Prostate gland (tissue), 2 donors: Measurements from ENCODE around the gene C9orf152. TPM values are rescaled to one million over a fixed set of nuclear protein-coding genes. Genes with fewer than 3 reads are reported as not detected.
"Not testable (repeated sequence)": the region's sequence is repeated elsewhere in the genome, so short reads cannot be mapped to it uniquely, and the experiment has no call there.

Experiments used
- DNase-seq: peaks from one replicate; pipeline ENCODE4 v3.0.0-alpha.2; 2019; ENCODE audit warnings: low spot score
- H3K27ac ChIP-seq, 2 donors: fragments of 200-600 bp; sonication (generic); 2 replicates each; pipeline ENCODE4 v1.5.1; 2017 to 2019
- H3K27me3 ChIP-seq: fragments of 200-600 bp; sonication (generic); replicated peaks from 2 replicates; pipeline ENCODE4 v1.5.1; 2019; ENCODE audit not compliant: insufficient read depth
- H3K36me3 ChIP-seq, 2 donors: fragments of 200-600 bp; sonication (generic); 1 replicate in 1 of 2; 2 replicates in 1 of 2; pipeline versions ENCODE4 v1.5.1 to v1.8.1; 2017 to 2019
- H3K4me1 ChIP-seq: fragments of 200-600 bp; sonication (generic); replicated peaks from 2 replicates; pipeline ENCODE4 v1.5.1; 2019
- H3K4me3 ChIP-seq, 2 donors: fragments of 200-600 bp; sonication (generic); 2 replicates each; pipeline ENCODE4 v1.5.1; 2017 to 2019
- H3K9me3 ChIP-seq: fragments of 200-600 bp; sonication (generic); 2 replicates; pipeline ENCODE4 v1.5.1; 2017
- POLR2A ChIP-seq: fragments of 450-650 bp; IDR thresholded peaks from one replicate; pipeline ENCODE4 v1.6.1; 2016; ENCODE audit warnings: antibody characterized with exemption, mild to moderate bottlenecking
- POLR2AphosphoS5 ChIP-seq: sonication (generic); formaldehyde crosslinking; IDR thresholded peaks from one replicate; pipeline ENCODE4 v1.6.1; 2017; ENCODE audit warnings: antibody characterized with exemption
- WGBS: methylation state at CpG from one replicate; pipeline ENCODE4 v1.1.5; 2018; 5-methylcytosine and 5-hydroxymethylcytosine counted together
- intact Hi-C: fragments of 100-400 bp; cut with DNase I; formaldehyde crosslinking; loops from one replicate; pipeline ENCODE4 v1.14.2; 2022
- total RNA-seq, 2 donors: library from RNA; depleted of rRNA; stranded (reverse); fragments of >200 nt; gene quantifications; one replicate each; pipeline ENCODE4 v1.1.0, GENCODE V29; 2016
- TF ChIP-seq, protein P1 (sequence below), 4 experiments: fragments of 200-600 bp in 2 of 4; fragments of 450-650 bp in 2 of 4; sonication (generic) in 2 of 4; IDR thresholded peaks; 1 replicate in 3 of 4; 2 replicates in 1 of 4; pipeline ENCODE4 v1.5.1; 2016 to 2019; ENCODE audit warnings: antibody characterized with exemption in 4 of 4, mild to moderate bottlenecking in 2 of 4, moderate library complexity in 2 of 4

The C9orf152 gene
- total RNA-seq, 2 donors from 2014 or later: 9.0 to 32.6 TPM

DNA sequence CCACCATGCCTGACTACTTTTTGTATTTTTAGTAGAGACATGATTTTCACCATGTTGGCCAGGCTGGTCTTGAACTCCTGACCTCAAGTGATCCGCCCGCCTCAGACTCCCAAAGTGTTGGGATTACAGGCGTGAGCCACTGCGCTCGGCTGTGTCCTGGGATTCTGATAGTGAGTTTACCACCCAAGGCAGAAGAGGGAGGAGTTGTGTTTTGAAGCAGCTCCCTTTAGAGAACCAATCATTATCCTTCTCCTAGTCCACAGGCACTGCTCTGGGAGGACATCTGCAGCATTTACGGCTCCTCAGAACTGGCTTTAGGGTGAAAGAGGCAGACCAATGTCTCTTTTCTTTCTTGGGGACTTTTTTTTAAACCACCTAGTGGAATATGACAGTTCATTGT lies 5.7 kb downstream of the C9orf152 start:
- Histone ChIP-seq H3K36me3 (no peaks in the 10 kb centered on the region), H3K9me3 (no peaks in the 10 kb centered on the region), H3K4me1 (peaks cover 4% of the 10 kb centered on the region), H3K4me3 (no peak overlapping the region), H3K27ac (no peak overlapping the region), H3K27me3 (no peaks in the 10 kb centered on the region)
- no peak for DNase-seq
- TF ChIP-seq POLR2A: no peak
- TF ChIP-seq, protein P1, sequence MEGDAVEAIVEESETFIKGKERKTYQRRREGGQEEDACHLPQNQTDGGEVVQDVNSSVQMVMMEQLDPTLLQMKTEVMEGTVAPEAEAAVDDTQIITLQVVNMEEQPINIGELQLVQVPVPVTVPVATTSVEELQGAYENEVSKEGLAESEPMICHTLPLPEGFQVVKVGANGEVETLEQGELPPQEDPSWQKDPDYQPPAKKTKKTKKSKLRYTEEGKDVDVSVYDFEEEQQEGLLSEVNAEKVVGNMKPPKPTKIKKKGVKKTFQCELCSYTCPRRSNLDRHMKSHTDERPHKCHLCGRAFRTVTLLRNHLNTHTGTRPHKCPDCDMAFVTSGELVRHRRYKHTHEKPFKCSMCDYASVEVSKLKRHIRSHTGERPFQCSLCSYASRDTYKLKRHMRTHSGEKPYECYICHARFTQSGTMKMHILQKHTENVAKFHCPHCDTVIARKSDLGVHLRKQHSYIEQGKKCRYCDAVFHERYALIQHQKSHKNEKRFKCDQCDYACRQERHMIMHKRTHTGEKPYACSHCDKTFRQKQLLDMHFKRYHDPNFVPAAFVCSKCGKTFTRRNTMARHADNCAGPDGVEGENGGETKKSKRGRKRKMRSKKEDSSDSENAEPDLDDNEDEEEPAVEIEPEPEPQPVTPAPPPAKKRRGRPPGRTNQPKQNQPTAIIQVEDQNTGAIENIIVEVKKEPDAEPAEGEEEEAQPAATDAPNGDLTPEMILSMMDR (IDR thresholded peaks at IDR 0.05): no peak
- no peak for TF ChIP-seq POLR2AphosphoS5
- 87% methylated on average over 6 of the region's 6 CpGs for WGBS
- intact Hi-C loops: no loop called here

DNA sequence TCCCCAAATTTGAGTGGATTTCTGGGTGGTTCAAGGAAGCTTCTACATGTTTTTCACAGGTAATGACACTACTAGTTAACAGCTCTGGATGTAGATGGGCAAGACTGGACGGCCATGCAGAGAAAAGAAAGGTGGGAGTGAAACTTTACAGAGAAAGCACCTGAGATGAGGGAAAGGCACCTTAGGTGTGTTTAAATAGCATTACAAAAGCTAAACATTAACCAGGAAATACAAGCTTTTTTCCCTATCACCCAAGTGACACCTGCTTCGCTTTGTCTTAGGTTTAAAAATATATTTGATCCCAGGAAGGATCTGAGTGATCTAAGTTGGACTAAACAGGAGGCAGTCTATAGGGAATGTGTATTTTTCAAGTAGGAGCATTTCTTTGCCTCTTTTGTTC lies 8.3 kb downstream of the C9orf152 start:
- DNase-seq: no peak
- Histone ChIP-seq H3K4me3 (no peak overlapping the region), H3K36me3 (no peaks in the 10 kb centered on the region), H3K9me3 (no peaks in the 10 kb centered on the region), H3K4me1 (peaks cover 4% of the 10 kb centered on the region), H3K27ac (no peak overlapping the region), H3K27me3 (no peaks in the 10 kb centered on the region)
- intact Hi-C loops: no loop called here
- TF ChIP-seq POLR2A (no peak), POLR2AphosphoS5 (no peak)
- TF ChIP-seq, protein P1 (IDR thresholded peaks at IDR 0.05): no peak
- WGBS: 63% methylated on average over 2 of the region's 2 CpGs

DNA sequence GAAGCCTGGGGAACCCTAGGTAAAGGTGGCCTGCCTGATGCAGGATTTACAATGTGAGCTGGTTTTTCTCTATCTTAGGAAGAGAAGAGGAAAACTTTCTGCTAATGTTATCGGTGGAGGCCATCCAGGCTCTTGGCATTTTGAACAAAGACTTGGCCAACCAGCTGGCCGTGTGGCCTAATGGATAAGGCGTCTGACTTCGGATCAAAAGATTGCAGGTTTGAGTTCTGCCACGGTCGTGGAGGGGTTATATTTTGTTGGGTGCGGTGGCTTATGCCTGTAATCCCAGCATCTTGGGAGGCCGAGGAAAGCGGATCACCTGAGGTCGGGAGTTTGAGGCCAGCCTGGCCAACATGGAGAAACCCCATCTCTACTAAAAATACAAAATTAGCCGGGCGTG lies 9.6 kb downstream of the C9orf152 start:
- Histone ChIP-seq H3K4me3 (no peak overlapping the region), H3K27me3 (no peaks in the 10 kb centered on the region), H3K4me1 (no peaks in the 10 kb centered on the region), H3K27ac (no peak overlapping the region), H3K36me3 (no peaks in the 10 kb centered on the region), H3K9me3 (no peaks in the 10 kb centered on the region)
- intact Hi-C loops: no loop called here
- DNase-seq: no peak
- WGBS: 91% methylated on average over 12 of the region's 12 CpGs
- TF ChIP-seq, protein P1 (IDR thresholded peaks at IDR 0.05): no peak
- no peak for TF ChIP-seq POLR2AphosphoS5
- TF ChIP-seq POLR2A: no peak

DNA sequence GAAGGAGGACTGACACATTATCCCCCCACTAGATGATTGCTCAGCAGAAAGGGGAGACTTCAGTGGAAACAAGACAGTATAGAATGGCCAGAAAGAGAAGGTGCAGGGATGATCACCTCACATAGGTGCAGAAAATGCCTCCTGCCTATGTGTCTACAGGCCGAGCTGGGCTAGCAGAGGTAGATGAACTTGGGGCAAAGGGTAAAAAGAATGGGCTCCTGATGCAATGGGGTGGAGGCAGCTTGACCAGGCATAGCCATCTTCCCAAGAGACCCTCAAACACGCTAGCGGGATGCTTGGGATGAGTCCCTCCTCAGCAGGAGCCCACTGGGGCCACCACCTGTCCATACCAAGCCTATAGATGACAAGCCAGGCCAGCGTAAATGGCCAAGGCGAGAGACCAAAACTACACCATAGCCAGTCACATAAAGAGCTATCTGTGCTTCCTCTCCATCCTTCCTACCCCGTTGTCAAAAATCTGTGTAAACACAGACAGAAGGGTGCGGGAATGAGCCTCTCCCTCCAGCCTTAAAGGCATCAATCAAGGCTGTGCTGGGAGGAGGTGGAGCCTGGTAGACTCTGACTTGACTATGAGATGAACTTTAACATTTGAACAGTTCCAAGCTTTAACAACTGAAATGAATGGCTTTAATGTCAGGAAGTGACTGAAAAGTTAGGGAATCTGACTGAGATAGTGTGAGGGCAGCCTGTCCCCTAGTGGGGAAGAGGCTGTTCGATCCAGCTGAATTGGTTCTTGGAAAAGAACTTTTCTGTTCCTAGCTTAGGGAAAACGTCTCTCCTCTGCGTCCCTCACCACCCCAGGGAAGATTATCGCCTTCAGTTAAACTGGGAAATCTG lies 10.4 kb downstream of the C9orf152 start:
- 80% methylated on average over 11 of the region's 11 CpGs for WGBS
- H3K9me3 ChIP-seq: no peaks in the 10 kb centered on the region
- intact Hi-C loops: no loop called here
- H3K4me1 ChIP-seq: no peaks in the 10 kb centered on the region
- no peak for DNase-seq
- no peak overlapping the region for H3K27ac ChIP-seq
- no peak overlapping the region for H3K4me3 ChIP-seq
- no peaks in the 10 kb centered on the region for H3K36me3 ChIP-seq
- H3K27me3 ChIP-seq: no peaks in the 10 kb centered on the region
- TF ChIP-seq POLR2AphosphoS5 (no peak), POLR2A (no peak)
- TF ChIP-seq, protein P1 (IDR thresholded peaks at IDR 0.05): no peak

DNA sequence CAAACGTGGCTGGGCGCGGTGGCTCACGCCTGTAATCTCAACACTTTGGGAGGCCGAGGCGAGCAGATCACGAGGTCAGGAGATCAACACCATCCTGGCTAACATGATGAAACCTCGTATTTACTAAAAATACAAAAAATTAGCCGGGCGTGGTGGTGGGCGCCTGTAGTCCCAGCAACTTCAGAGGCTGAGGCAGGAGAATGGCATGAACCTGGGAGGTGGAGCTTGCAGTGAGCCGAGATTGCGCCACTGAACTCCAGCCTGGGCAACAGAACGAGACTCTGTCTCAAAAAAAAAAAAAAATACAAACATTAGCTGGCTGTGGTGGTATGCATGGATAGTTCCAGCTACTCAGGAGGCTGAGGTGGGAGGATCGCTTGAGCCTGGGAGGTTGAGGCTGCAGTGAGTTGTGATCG lies 11.9 kb downstream of the C9orf152 start:
- H3K27ac ChIP-seq, intact Hi-C loops, H3K27me3 ChIP-seq, H3K36me3 ChIP-seq, H3K4me1 ChIP-seq, H3K4me3 ChIP-seq, H3K9me3 ChIP-seq, DNase-seq: not testable (repeated sequence)
- WGBS: 96% methylated on average over 16 of the region's 16 CpGs
